ENCODE results near the gene UMAD1. TPM values are rescaled to one million over a fixed set of nuclear protein-coding genes. Genes with fewer than 3 reads are reported as not detected.

Gene UMAD1
- total and polyA plus RNA-seq, 3 donors from 2014 or later, result 11.1 to 17.3 (median 12.6) TPM

GRCh38 chr7:7705318-7705717, 64.8 kb downstream of the UMAD1 start:
- H3K36me3 ChIP-seq (ENCODE audit: low read depth, missing control alignments), result no peaks in the 10 kb centered on the region
- H3K27me3 ChIP-seq, result no peaks in the 10 kb centered on the region
- no peak overlapping the region for H3K4me3 ChIP-seq
- H3K9me3 ChIP-seq, result no peaks in the 10 kb centered on the region
- TF ChIP-seq CTCF (IDR thresholded peaks at IDR 0.05), result no peak
- TF ChIP-seq POLR2A (IDR thresholded peaks at IDR 0.05), result no peak
- no peaks in the 10 kb centered on the region for H3K4me1 ChIP-seq
- DNase-seq, result no peak
- H3K27ac ChIP-seq, result no peak overlapping the region
- WGBS, 2 donors, result 88 to 92% methylated on average over 2 of the region's 2 CpGs
- intact Hi-C loops (cut with DNase I; ENCODE audit: low total_unique reads), result no loop called here

GRCh38 chr7:7706101-7706511, 65.6 kb downstream of the UMAD1 start:
- WGBS, 2 donors, result 83 to 92% methylated on average over 1 of the region's 1 CpG

GRCh38 chr7:7706556-7707172, 66.1 kb downstream of the UMAD1 start:
- Histone ChIP-seq H3K27me3 (no peaks in the 10 kb centered on the region), H3K4me1 (no peaks in the 10 kb centered on the region), H3K4me3 (no peak overlapping the region), H3K27ac (no peak overlapping the region), H3K36me3 (ENCODE audit: low read depth, missing control alignments) (no peaks in the 10 kb centered on the region), H3K9me3 (no peaks in the 10 kb centered on the region)
- intact Hi-C loops (cut with DNase I; ENCODE audit: low total_unique reads), result no loop called here
- WGBS, 2 donors, result 92 to 96% methylated on average over 4 of the region's 4 CpGs
- no peak for TF ChIP-seq CTCF (IDR thresholded peaks at IDR 0.05)
- TF ChIP-seq POLR2A (IDR thresholded peaks at IDR 0.05), result no peak
- no peak for DNase-seq

More at GRCh38 chr7:7706101-7706511, 65.6 kb downstream of the UMAD1 start:
- no peaks in the 10 kb centered on the region for H3K4me1 ChIP-seq
- TF ChIP-seq CTCF (IDR thresholded peaks at IDR 0.05) (no peak), POLR2A (IDR thresholded peaks at IDR 0.05) (no peak)
- no peak for DNase-seq
- H3K4me3 ChIP-seq, result no peak overlapping the region
- H3K27ac ChIP-seq, result no peak overlapping the region
- H3K36me3 ChIP-seq (ENCODE audit: low read depth, missing control alignments), result no peaks in the 10 kb centered on the region
- no peaks in the 10 kb centered on the region for H3K27me3 ChIP-seq
- intact Hi-C loops (cut with DNase I; ENCODE audit: low total_unique reads), result no loop called here
- no peaks in the 10 kb centered on the region for H3K9me3 ChIP-seq

GRCh38 chr7:7707246-7707645, 66.7 kb downstream of the UMAD1 start:
- no peaks in the 10 kb centered on the region for H3K36me3 ChIP-seq (ENCODE audit: low read depth, missing control alignments)
- WGBS, 2 donors, result 70 to 84% methylated on average over 2 of the region's 2 CpGs
- intact Hi-C loops (cut with DNase I; ENCODE audit: low total_unique reads), result no loop called here
- TF ChIP-seq CTCF (IDR thresholded peaks at IDR 0.05) (no peak), POLR2A (IDR thresholded peaks at IDR 0.05) (no peak)
- H3K27me3 ChIP-seq, result no peaks in the 10 kb centered on the region
- no peak overlapping the region for H3K4me3 ChIP-seq
- H3K9me3 ChIP-seq, result no peaks in the 10 kb centered on the region
- H3K4me1 ChIP-seq, result no peaks in the 10 kb centered on the region
- no peak overlapping the region for H3K27ac ChIP-seq
- no peak for DNase-seq

- 84 to 85% methylated on average over 4 of the region's 4 CpGs for WGBS, 2 donors
- Histone ChIP-seq H3K27me3 (no peaks in the 10 kb centered on the region), H3K4me3 (no peak overlapping the region), H3K27ac (no peak overlapping the region), H3K4me1 (no peaks in the 10 kb centered on the region), H3K36me3 (ENCODE audit: low read depth, missing control alignments) (no peaks in the 10 kb centered on the region), H3K9me3 (no peaks in the 10 kb centered on the region)
- TF ChIP-seq POLR2A (IDR thresholded peaks at IDR 0.05) (no peak), CTCF (IDR thresholded peaks at IDR 0.05) (no peak)
- intact Hi-C loops (cut with DNase I; ENCODE audit: low total_unique reads), result no loop called here
- DNase-seq, result no peak
Measured at GRCh38 chr7:7707806-7708205, 67.3 kb downstream of the UMAD1 start.

All from testis (tissue), 3 donors.